Sigmoid colon (tissue), 4 donors: ENCODE measurements around the gene UCK1.

Source experiments
- CTCF ChIP-seq, 4 experiments: fragments of 450-650 bp in 3 of 4; fragments of 200-600 bp in 1 of 4; IDR thresholded peaks; one replicate each; pipeline ENCODE4 v1.5.1; 2016 to 2019; ENCODE audit warnings: antibody characterized with exemption in 4 of 4, mild to moderate bottlenecking in 3 of 4, moderate library complexity in 2 of 4
- EP300 ChIP-seq, 4 donors: sonication (generic); formaldehyde crosslinking; IDR thresholded peaks; one replicate each; pipeline ENCODE4 v1.6.1; 2017; ENCODE audit warnings: antibody characterized with exemption in 4 of 4
- POLR2A ChIP-seq, 2 donors: fragments of 450-650 bp; IDR thresholded peaks; one replicate each; pipeline ENCODE4 v1.6.1; 2016; ENCODE audit warnings: antibody characterized with exemption in 2 of 2, mild to moderate bottlenecking in 2 of 2, moderate library complexity in 2 of 2
- POLR2AphosphoS5 ChIP-seq, 4 donors: sonication (generic); formaldehyde crosslinking; IDR thresholded peaks; one replicate each; pipeline ENCODE4 v1.6.1; 2017; ENCODE audit warnings: antibody characterized with exemption in 4 of 4

GRCh38 chr9:131528886-131529505 is 2.1 kb downstream of the UCK1 start:
- TF ChIP-seq POLR2A (IDR thresholded peaks at IDR 0.05) (no peak), CTCF (IDR thresholded peaks at IDR 0.05) (no peak), EP300 (IDR thresholded peaks at IDR 0.05) (no peak), POLR2AphosphoS5 (IDR thresholded peaks at IDR 0.05) (no peak)
